Nucleus accumbens (tissue), 56 donors: ENCODE measurements around the gene TTC39A.
"Not testable (repeated sequence)": the region's sequence is repeated elsewhere in the genome, so short reads cannot be mapped to it uniquely, and the experiment has no call there.

Experiments
- DNase-seq, 56 donors: peaks; one replicate each; lab custom pipeline; 2025; lab: John Stamatoyannopoulos, UW

The TTC39A gene

DNA sequence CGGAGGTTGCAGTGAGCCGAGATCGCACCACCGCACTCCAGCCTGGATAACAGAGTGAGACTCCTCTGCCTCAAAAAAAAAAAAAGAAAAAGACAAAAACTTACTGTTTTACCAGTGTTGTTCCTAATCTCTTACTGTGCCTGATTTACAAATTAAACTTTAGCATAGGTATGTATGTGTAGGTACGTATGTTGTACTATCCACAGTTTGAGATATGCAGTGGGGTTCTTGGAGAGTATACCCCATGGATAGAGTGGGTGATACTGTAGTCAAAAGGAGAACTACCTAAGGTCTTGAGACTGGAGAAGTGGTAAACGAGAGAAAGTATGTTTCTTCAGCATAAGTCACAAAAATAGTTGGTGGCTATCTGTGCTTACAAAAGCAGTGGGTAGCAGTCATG lies 55.7 kb downstream of the TTC39A start:
- DNase-seq, result no peak

DNA sequence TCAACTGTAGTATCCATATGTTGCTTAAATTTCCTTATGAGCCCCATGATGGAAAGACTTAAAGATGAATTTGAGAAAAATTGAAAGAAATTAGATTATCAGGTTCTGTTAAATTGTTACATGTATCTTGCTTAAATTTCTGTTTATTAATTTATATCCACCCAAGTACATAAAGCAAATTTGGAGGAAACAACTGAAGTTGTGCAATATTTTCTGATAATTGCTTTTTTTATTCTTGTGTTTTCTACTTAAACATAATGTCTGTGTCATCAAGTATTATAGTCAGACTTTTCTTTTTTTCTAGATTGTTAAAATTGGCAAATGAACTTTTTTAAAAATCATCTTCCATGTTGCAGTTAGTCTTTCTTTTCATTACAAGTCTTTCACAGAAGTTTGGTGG lies 57.4 kb downstream of the TTC39A start:
- DNase-seq, result no peak

DNA sequence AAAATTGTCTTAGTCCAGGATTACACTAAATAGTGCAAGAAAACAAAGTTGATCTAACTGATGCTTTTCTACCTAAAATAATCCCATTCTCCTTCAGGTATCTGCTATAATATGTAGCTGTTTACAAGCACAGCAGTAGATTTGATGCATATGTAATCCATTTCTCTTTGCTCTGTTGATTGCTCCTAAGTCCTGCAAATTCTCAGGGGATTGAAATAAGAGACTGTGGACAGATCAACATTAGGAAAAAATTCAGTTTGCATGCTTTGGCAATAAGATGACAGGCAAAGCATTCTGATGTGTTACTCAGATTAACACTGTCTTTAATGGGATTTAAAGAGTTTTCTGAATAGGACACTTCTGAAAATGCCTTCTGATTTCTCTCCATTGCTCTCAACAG lies 59.6 kb downstream of the TTC39A start:
- no peak for DNase-seq

DNA sequence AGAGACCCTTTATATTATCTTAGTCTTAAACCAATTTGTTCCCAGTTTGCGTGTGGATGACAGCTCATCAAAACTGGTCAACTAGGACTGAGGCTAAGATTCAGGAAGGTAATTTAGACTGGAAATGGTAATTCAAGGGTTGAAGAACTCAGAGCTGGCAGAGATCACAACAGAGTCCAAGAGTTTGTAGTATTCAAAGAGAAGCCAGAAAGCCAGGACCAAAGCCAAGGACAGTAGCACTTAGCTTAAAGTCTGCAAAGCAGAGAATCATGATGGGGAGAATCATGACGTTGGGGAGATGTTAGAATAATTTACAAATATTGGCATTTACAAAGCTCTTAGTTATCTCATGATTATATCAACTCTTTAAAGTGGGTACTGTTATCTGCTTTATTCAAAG lies 61.7 kb downstream of the TTC39A start:
- no peak for DNase-seq

DNA sequence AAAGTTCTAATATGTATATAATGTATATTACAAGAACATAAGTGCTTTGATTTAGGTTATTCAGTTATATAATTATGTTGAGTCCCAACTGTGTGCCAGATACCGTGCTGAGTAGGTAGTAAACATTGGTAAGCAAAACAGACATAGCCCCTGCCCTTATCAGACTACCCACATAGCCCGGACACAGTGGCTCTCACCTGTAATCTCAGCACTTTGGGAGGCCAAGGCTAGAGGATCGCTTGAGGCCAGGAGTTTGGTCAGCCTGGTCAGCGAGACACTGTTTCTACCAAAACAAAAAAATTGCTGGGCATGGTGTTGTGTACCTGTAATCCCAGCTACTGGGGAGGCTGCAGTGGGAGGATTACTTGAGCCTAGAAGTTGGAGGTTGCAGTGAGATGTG lies 63.6 kb downstream of the TTC39A start:
- no peak for DNase-seq

DNA sequence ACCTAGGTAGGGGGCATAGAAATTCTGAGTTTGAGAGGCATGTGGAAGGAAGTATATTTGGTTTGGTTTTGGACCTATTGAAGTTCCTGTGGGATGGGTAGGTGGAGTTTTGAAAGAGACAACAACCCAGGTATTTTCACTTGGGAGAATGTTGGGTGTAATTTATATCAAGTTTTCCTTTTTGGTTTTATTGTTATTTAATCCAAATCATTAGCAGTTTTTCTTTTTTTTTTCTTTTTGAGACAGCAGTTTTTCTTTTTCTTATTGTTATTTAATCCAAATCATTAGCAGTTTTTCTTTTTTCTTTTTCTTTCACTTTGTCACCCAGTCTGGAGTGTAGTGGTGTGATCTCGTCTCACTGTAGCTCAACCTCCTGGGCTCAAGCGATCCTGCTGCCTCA lies 64.2 kb downstream of the TTC39A start:
- DNase-seq, result no peak

DNA sequence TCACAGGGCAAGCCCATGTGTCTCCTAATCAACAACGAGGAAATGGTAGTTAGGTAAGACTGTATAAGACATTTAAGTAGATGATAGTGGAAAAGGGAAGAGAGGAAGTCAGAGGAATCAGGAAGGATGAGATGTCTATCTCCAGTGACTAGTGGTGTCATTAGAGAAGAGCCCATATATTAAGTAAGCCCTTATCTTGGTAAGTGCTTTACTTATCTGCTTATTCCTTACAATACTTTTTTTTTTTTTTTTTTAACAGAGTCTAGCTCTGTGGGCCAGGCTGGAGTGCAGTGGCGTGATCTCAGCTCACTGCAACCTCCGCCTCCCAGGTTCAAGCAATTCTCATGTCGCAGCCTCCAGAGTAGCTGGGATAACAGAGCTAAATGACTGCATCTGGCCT lies 64.7 kb downstream of the TTC39A start:
- DNase-seq, result no peak

DNA sequence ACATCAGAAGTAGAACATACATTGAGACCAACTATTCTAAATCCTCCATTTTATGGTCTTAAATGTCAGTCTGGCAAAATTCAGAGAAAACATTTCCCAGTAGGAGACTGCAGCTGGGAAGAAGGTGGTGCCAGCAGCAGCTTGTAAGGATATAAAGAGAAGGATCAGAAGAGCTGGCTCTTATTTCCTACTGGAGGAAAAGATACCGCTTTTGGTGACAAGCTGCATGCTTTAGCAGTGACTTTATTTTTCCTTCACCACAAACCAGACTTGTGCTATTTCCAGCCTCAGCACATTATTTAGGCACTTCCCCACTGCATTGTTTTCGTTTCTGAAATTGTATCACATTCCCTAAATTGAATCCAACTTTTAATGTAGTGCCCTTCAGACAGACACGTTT lies 65.9 kb downstream of the TTC39A start:
- no peak for DNase-seq

DNA sequence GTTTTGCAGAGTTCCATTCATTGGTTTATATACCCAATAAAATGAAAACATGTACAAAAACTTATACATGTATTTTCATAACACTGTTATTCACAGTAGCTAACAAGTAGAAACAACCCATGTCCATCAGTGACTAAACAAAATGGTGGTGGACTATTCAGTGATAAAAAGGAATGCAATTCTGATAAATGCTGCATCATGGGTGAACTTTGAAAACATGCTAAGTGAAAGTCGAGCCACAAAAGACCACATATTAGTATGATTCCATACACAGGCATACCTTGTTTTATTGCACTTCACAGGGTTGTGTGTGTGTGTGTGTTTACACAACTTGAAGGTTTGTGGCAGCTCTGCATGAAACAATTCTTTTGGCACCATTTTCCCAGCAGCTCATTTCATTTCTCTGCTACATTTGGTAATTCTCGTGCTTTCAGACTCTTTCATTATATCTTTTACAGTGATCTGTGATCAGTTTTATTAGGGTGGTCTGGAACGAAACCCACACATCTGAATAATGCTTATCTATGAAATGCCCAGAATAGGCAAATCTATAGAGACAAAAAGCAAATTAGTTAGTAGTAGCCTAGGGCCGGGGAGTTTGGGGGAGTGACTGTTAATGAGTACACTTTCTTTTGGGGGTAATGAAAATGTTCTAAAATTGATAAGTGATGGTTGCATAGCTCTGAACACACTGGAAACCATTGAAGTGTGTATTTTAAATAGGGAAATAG lies 67.0 kb downstream of the TTC39A start:
- DNase-seq, result no peak

DNA sequence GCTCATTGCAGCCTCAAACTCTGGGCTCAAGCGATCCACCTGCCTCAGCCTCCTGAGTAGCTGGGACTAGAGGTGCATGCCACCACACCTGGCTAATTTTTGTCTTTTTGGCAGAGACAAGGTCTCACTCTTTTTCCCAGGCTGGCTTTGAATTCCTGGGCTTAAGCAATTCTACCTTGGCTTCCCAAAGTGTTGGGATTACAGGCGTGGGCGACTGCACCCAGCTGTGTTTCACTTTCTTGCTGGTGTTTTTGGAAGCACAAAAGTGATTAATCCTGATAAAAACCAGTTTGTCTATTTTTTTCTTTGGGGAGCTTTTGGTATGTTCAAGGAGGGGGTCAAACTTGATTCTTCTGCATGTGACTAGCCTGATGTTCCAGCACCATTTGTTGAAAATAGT lies 75.0 kb downstream of the TTC39A start:
- DNase-seq, result no peak

DNA sequence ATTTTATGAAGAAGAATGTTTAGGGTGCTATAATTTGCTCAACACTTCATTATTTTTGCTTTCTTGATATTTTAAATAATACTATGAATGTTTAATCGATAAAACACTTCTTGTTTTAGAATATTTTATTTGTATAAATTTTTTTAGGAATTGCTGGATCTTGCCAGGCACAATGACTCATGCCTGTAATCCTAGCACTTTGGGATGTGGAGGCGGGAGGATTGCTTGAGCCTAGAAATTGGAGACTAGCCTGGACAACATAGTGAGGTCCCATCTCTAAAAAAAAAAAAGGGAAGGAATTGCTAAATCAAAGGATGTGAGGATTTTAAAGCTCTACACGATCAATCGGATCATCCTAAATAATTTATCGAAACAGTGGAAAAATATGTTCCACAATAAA lies 76.7 kb downstream of the TTC39A start:
- no peak for DNase-seq

DNA sequence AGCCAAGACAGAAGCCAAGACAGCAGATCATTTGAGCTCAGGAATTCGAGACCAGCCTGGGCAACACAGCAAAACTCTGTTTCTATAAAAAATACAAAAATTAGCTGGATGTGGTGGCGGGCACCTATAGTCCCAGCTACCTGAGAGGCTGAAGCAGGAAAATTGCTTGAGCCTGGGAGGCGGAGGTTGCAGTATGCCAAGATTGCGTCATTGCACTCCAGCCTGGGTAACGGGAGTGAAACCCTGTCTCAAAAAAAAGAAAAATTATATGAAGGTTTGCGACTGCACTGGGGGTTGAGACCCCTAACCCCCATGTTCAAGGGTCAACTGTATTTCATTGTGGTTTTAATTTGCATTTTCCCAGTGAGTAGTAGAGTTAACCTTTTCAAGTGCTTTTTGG lies 78.0 kb downstream of the TTC39A start:
- no peak for DNase-seq

DNA sequence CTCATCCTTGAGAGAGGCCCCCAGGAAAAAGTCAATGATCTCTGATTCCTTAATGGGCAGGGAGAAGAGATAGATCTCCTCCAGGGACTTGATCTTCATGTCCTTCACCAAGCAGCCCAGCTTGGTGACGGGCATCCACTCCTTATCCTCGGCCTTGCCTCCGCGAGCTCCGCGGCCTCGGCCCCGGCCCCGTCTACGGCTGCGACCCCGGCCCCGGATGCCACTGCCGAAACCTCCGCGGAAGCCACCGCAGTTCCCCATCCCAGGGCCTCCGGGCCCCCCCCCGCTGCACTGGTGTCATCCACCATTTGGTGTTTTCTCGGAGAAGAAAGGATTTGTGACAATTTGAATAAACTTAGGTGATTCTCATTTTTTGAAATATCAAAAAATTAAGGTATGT lies 79.2 kb downstream of the TTC39A start:
- not testable (repeated sequence) for DNase-seq

DNA sequence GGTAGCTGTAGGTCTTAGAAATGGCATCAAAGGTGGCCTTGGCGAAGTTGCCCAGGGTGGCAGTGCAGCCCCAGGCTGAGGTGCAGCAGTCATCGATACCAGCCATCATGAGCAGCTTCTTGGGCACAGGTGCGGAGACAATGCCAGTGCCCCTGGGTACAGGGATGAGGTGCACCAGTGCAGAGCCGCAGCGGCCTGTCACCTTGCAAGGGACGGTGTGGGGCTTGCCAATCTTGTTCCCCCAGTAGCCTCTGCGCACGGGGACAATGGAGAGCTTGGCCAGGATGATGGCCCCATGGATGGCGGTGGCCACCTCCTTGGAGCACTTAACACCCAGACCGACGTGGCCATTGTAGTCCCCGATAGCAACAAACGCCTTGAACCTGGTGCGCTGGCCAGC lies 79.6 kb downstream of the TTC39A start:
- not testable (repeated sequence) for DNase-seq

DNA sequence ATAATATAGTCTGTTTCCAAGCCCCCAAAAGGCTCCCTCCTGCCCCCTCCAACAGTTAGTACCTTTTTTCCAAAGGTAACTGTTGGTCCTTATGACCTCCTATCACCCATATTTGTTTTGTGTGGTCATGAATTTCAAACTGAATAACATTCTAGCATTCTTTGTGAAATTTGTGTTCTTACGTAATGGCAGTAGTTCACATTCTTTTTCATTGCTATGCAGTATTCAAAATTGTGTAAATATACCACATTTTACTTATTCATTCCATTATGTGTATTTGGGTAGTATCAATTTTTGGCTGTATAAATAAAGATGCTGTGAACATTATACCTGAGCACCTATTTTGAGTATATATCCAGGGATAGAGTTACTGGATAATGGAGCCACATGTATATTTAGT lies 80.9 kb downstream of the TTC39A start:
- DNase-seq, result no peak

DNA sequence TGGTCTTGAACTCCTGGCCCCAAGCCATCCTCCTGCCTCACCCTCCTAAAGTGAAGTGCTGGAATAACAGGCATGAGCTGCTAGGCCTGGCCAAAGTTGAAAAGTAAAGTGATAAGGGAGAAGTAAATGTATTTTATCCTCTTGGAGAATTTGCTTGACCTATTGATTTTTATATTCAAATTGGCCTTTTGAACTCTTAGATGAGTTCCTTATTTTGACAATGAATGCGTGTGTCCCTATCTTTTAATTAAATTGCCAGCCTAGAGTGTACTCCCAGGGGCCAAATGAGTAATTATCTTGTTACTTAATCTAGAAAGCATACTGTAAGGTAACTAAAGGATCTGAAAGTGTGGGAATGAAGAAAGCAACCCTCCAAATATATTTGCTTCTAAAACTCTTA lies 82.9 kb downstream of the TTC39A start:
- DNase-seq, result peak in 1 of 56 donors; percentile 2

DNA sequence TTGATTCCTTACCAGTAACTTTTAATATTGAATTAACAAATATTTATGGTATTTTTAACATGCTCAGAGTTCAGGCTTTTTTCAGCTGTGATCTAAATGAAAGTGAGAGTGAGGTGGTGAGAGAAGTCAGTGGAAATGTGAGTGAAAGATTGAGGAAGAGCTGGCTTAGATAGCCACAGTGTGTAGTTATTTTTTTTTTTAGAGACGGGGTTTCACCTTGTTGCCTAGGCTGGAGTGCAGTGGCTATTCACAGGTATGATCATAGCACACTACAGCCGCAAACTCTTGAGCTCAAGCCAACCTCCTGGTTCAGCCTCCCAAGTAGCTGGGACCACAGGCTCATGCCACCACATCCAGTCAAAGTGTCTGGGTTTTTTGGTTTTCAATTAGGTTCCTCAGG lies 83.3 kb downstream of the TTC39A start:
- no peak for DNase-seq

DNA sequence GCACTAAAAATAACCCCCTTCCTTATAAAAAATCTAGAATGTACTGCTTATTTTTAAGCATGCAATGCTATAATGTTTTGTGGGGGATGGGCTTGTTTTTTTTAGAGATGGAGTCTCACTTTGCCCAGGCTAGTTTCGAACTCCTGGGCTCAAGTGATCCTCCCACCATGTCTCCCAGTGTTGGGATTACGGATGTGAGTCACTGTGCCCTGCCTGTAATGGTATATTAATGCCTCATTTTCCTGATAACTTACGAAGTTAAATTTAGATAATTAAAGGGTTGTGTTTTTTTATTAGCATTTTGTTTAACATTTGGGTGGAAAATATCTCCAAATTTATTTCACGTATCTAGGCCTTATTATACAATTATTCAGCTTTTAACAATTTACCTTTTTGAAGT lies 87.8 kb downstream of the TTC39A start:
- DNase-seq, result no peak

DNA sequence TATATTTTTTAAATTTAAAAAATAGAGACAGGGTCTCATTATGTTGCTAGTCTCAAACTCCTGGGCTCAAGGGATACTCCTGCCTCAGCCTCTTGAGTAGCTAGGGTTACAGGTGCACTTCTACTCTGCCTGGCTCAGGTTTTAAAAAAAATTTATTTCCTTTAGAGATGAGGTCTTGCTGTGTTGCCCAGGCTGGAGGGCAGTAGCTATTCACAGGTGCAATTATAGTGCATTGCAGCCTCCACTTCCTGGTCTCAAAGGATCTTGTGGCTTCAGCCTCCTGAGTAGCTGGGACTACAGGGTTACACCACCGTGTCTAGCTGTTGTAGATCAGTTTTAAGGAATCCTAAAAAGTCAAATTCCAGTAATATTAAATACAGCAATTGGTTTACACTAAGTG lies 89.2 kb downstream of the TTC39A start:
- DNase-seq, result no peak

DNA sequence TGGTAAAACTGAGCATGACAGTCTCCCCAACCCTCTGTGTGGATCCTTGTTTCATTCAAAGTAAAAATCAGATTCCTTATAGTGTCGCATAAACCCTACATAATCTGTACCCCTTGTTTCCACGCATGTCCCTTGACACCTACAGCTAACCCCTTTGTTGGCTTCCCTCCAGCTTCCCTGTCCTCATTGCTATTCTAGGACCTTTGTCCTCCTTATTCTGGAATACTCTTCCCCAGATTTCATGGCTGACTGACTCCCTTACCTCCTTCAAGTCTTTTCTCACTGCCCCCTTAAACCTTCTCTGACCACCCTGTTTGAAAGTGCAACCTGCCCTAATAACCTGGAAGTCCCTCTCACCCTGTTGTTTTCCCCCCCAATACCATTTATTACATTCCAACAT lies 90.3 kb downstream of the TTC39A start:
- peak in 5 of 56 donors; percentile 3 to 31 (median 16) for DNase-seq

DNA sequence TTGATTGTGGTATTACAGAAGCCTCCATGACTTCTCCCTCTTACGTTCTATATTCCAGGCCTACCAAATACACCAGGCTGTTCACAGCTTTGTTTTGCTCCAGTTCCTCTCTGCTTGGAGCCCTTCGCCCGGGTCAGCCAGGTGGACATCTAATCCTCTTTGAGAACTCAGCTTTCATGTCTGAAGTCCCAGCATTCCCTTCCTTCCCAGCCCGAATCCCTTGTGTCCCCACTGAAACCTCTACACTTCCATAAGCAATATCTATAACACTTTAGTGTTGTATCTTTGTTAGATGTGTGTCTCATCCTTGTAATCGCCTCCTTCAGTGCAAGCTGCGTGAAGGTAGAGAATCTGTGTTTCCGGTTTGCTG lies 92.3 kb downstream of the TTC39A start:
- DNase-seq, result peak in 6 of 56 donors; percentile 1 to 41 (median 8)

DNA sequence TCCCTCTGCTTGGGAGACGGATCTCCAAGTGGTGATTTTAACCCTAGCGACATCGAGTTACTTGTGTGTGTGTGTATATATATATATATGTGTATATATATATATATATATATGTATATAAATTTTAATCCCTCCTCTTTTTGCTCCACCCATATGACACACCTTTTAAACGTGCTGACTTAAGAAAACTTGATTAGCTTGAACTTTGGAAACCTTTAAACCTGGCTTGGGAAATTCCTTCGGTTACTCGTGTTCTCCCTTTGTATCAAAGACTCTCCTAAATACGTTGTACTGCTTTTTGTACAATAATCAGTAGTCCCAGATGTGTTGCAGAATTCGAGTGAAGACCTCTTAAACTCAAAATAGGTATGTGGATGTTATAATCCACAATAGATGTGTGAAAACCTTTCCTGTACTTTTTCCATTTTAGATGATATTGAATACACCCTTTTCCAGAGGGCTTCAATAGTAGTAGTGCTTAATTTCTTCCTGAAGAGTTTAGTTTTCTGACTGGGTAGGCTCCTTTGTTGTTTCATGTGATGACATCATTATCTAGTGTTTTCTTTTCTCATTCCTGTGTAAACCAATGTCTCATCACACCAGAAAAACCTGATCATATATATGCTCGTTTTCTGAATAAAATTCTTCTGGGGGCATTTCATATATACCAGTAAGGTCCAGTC lies 92.9 kb downstream of the TTC39A start:
- DNase-seq, result no peak
